ENCODE measurements around the gene DYSF.

Gene DYSF

DNA sequence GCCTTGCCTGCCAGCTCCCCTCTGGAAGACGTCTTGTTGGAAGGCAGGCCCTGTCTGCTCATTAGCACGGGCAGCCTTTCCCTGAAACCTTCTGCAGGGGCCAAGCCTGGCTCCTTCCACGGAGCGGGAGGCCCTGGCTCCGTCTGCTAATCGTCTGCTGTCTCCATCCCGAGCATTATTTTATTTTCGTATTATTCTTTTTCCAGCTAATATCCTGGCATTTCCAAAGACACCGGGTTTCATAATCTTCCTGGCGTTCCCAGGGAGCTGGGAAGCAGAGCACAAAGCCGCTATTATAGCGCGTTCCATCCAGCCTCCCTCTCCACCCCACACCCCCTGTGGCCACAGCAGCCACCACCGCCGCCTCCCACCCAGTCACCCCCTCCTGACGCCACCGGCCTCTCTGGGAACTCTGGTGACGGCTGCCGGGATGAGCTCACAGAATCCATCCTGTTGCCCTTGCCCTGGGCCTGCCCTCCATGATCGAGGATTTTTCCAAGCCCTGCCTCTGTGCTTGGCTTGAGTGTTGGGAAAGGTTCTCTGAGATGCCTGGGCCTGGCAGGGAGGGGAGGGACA is 125.5 kb downstream of the DYSF start:
- DNase-seq = no peak

DNA sequence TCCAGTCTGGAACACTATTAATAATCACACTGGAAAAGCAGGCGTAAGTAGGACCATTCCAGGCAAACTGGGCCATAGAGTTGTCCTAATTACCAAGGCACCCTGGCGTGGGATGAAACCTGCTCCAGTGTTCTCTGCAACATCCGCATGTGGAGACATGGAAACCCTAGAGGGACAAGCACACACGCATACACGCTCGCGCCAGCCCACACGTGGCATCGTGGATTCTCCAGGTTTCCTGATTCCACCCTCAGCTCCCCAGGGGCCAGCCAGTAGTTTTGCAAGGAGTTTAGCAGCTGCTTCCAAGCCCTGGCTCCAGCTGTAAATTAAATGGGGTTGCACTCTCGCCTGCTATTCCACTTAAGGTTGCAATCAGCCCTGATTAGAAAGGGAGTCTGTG is 127.7 kb downstream of the DYSF start:
- DNase-seq = no peak

DNA sequence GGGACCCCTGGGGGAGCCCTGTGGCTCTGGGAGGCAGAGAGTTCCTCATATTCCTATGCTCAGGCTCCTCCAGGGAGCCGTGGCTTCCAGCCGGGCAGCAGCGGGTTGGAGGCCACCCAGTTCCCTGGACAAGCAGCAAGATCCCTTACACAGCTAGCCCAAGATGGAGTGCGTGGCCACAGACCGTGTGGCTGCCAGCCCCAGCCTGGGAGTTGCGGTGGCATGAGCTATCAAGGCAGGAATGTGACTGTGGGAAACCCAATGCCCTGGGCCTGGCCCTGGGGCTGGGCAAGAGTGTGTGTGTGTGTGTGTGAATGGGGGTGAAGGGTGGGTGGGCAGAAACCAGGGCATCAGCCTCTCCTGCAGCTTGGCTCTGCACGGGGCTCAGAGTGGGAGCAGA is 130.5 kb downstream of the DYSF start:
- no peak for DNase-seq

DNA sequence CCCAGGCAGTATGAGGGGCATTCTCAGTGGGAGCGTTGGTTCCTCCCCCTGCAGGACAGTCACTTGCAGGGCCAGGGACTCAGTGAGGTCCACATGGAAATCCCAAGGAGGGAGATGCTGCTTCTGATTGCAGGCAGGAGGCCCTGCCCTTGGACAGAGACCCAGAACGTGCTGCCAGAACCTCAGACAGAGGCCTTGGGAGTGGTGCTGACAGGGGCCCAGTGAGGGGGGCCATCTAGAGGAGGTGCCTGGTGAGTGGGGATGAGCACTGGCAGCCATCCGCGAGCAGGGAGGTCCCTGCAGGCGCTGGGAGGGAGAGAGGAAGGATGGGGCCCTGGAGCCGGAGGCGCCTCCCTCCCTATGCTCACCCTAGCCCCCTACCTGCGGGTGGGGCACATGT is 133.1 kb downstream of the DYSF start:
- DNase-seq = no peak

DNA sequence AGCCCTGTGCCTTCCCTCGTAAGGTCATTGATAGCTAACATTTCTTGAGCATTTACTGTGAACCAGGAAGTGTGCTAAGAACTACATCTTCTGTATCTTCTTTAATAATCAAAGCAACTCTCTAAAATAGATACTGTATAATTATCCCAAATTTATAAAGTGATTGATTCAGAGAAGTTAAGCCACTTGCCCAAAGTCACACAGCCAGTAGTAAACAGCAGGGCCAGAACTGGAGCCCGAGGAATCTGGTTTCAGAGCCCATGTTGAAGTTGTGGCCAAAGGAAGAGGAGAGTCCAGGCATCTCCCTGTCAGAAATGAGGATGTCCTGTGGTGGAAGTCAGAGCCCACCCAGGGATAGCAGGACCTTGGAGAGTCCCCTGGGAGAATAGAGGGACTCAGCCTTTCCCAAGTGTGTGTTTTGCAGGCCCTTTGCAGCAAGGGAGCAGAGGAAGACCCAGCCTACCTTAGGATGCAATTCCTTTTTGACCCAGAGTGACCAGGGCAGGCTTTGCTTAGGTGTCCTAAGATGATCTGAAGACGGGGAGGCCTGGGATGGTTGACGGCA is 134.2 kb downstream of the DYSF start:
- DNase-seq = no peak

DNA sequence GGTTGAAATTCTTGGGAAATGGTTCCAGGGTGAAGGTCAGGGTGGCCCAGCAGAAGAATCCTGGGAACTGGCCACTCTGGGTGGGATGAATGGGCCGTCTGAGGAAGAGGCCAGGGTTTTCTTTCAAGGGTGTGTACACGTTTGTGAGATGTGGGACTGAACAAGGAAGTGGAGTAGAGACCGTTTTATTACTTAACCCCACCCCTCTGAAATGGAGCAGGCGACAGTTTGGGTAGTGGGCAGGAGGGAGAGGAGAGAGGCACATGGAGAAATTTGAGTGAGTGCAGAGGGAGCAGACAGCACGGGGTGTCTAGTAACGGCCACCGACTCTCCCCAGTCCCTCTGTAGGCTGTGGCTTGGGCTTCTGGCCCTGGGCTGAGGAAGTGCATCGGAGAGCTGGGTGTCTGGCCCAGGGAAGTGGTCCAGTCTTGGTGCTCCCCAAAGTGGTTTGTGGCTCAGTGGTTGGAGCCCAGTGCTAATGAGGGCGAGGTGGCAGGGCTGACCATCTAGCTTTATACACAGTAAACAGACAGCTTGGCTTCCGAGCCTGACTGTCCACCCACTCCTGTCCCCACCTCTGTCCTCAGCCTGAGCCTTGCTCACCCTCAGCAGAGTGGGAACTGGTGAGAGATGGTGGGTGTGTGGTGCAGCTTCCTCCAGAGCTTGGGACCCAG is 135.3 kb downstream of the DYSF start:
- no peak for DNase-seq

DNA sequence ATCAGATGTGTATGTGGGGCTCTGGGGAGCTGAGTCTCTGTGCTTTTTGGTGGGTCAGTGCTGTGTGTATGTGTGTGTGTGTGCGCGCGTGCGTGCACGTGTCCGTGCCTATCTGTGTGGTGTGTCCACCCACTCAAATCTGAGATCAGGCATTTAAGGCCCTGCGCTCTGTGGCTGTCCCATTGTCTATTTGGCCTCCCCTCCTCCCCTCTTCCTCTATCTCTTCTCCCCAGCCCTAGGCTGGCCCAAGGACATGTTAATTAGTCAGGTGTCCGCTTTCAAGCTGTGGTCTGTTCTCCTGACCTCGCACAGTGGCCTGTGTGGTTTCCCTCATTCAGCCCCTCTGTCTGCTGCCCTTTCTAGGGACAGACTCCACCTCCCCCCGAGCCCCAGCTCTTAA is 136.4 kb downstream of the DYSF start:
- no peak for DNase-seq

DNA sequence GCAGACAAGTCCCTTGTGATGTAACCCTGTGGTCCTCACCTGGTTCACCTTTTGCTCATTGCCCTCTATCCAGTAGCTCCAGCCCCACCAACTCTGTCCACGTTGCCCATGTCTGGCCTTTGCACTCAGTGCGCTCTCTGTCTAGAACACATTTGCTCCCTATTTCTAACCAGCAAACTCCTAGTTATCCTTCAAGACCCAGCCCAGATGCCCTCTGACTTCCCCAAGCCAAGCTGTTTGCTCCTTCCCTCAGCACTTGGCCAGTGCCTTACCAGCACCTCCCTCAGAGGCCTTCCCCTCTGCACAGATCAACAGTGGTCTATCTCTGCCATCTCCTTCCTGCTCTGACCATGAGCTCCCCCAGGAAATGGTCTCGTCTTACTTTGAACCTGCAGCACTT is 137.7 kb downstream of the DYSF start:
- no peak for DNase-seq

DNA sequence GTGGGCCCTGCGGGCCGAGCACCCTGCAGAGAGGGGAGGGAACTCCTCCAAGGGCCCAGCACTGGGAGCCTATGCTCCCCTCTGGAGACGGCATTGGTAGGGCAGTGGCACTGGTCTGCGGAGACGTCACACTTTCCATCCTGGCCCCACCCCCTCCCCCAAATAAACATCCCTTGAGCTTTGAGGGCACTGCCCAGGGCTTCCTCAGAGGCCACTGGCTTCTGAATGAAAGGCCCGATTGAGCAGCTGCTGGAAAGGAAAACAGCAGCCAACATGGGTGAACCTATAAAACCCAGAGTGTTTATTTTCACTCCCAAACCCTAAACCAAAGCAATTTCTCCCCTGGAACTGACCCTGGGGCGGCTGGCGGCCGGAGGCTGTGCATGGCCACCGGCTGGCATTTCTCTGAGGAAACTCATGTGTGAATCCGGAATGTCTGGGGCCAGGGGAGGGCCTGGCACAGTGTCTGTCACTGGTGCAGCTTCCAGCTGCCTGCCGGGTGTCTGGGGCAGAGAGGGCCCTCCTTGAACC is 138.9 kb downstream of the DYSF start:
- DNase-seq = no peak

DNA sequence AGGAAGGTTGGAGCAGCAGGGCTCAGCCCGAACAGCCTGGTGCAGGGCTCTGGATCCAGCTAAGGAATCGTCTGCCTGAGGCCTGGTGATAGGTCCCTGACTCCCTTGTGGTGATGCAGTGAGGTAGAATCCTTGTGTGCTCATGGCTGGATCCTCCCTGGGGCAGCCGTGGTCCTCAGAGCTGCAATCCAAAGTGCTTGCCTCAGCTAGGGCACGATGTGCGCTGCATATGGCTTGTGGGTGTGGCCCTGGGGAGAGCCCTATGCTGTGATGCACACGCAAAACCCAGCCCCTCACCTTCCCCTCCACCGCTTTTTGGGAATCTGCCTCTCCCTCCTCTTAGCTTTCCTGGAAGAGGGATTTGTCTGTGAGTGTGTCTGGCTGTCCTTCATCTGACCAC is 142.2 kb downstream of the DYSF start:
- DNase-seq = no peak

DNA sequence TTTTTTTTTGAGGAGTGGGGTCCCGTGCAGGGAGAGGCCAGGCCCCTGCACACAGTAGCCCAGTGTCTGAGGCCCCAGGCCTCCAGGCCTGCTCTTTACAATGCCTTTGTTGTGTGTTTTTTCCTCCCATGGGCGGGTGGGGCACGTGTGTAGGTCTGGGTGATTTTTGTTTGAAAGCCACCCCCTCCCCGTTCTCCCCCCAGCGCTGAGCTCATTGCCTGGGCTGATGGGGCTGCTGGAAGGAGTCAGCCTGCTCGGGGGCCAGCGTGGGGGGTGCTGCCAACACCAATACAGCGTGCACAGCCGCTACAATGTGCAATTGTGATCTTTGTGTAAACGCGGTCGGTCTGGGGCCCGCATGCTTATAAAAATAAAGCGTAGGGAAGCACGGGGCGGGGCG is 142.7 kb downstream of the DYSF start:
- no peak for DNase-seq

DNA sequence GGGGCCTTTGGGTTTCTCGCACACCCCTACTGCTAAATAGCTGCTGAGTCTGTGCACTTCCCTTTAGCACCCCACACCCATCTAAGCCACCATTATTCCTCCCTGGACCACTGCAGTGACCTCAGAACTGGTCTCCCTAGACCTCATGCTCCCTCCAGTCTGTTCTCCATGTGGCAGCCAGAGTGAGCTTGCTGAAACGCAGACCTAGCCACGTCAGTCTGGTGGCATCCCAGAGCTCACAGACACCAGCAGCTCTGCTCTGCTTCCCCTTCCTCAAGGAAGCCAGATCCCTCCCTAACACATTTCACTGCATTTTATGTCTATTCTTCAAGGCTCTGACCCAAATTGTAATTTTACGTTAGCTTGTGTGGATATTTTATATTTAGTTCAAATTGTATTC is 144.4 kb downstream of the DYSF start:
- DNase-seq = no peak

DNA sequence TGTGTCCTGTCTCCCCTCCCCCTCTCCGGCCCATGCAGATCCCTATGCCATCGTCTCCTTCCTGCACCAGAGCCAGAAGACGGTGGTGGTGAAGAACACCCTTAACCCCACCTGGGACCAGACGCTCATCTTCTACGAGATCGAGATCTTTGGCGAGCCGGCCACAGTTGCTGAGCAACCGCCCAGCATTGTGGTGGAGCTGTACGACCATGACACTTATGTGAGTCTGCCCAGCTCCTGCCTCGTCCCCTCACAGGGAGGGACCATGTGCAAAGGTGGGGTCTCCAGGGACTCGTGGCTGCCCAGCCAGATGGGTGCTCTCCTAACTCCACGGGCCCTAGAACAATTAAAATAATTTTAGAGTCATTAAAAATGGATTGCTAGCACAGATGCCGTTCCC is 145.2 kb downstream of the DYSF start:
- DNase-seq = no peak

DNA sequence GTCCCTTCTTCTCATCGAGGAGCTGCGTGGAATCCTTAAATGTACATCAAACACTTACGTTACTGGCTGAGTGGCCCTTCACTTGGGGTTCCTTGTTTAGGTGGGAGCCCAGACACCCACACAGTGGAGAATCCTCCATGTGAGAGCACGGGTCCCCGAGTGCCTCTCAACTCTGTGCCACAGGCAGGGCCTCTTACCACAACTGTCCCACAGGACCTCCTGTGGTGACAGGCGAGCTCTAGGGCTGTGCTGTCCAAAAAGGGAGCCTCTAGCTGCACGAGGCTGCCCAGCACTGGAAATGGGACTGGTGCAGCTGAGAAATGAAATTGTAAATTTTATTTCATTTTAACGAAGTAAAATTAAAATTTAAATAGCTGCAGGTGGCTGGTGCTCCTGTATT is 145.7 kb downstream of the DYSF start:
- no peak for DNase-seq

DNA sequence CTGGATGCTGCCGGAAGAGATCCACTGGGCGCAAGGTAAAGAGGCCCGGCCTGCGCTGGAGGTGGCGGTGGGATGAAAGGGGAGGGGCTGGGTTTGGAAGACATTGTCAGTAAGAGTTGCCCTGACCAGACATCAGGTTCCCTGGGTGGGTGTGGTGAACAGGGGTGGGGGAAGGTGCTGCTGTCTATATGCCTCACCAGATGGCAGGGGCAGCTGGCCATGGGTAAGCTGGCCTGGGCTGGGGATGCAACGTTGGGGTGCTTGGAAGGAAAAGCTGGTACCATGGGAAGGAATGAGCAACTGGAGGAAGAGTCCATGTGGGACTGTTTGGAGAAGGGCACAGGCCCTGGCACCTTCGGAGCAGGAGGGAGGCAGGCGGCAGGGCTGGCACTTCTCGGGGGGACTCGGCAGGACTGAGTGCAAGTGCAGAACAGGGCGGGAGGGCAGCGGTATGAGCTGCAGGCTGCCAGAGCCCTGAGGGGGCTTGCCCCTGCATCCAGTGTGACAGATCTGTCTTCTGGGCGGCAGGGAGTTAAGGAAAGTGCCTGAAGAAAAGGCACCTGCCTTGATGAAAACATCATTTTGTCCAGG is 146.4 kb downstream of the DYSF start:
- no peak for DNase-seq

DNA sequence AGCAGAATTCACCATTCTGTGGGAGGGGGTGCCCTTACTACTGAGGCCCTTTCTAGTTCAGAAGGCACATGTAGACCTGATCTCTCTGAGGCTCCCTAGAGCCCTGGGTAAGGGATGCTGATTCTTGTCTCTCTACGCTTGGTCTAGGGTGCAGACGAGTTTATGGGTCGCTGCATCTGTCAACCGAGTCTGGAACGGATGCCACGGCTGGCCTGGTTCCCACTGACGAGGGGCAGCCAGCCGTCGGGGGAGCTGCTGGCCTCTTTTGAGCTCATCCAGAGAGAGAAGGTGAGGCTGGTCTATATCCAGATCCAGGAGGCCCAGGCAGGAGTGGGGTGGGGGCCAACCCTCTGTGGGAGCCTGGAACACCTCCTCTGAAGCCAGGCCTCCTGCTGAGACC is 147.2 kb downstream of the DYSF start:
- no peak for DNase-seq

DNA sequence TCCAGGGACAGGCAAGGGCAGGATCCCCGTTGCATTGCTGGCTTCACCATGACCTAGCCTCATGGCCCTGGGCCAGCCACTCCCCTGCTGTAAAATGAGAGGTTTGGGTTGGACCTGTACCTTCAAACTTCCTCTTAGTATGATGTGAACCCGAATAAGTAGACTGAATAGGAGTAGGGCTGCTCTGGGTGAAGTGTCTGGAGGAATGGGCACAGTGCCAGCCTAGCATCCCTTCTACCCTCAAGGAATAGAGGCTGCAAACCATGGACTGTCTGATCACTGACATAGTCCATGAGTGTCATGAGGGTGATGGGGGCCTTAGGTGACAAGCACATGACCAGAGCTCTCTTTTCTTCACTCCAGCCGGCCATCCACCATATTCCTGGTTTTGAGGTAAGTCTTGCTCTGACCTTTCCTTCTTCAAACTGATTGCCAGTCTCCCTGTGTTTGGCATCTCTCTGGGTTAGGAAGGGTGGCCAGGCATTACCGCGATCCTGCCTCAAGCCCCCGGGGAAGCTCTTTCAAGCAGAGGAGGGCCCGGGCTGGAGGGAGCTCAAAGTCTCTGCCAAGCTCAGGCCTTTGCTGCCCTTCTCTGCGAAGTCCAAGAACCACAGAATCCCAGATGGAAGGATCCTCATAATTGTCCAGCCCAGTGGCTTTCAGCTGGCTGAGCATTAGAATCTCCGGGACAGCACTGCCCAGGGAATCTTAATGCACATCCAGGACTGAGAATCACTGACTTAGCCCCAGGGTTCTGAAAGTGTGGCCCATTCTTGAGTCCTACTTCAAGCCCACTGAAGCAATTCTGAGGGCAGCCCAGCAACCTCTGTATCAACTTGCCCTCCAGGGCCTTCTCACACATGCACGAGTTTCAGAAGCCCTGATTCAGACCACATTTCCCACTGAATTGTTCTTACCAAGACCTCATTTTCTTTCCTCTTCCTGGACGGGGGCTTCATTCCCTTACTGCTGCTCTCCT is 148.1 kb downstream of the DYSF start:
- no peak for DNase-seq

DNA sequence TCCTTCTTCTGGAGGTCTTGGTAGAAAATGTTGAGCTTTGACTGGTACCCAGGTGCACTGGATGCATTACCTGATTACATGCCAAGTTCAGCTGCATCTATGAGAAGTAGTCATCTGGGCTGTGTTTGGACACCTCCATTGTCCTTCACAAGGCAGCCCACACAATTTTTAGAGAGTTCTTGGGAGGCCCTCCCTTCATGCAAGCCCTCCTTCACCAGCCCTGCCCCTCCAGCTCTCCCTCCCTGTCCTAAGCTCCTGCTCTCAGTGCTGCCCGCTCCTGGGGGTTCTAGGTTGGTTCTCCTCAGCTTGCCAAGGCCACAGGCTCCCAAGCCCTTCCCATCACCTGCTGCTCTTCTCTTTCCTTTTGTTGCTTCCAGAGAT is 148.7 kb downstream of the DYSF start:
- no peak for DNase-seq

DNA sequence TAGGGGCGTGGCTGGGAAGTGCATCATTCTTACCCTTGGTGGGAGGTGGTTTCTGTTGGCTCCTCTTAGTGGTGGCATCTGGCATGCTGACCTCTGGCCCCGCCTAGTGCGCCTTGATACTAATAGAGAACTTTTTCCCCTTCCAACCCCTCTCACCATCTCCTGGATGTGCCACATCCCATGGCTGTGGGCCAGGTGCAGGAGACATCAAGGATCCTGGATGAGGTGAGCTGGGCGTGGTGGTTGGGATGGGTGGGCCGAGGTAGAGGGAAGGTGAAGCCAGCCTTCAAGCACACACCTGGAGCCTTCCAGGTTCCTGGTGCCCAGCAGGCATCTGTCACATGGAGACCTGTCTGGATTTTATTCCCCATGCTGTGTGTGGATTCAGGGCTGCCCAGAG is 149.2 kb downstream of the DYSF start:
- no peak for DNase-seq

DNA sequence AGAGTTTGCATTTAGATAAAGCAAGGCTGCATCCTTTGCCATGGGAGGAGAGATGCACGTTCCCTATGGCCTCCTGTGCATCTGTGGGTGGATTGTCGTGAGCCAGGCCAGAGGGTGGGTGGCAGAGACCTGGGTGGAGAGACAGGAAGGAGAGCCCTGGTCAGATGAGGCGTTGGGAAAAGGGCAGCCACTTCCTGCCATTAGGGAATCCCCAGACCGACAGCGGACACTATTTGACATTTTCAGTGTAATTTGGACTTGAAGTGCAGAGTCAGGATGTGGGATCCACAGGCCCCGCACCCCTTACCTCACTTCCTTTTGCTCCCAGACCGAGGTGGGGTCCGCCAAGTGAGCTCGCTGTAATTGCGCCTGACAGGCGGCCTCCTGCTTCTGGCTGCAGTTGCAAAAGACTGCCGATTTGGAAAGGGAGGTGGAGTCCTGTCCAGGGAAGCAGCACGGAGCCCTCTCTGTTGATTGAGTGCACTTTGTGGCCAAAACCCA is 150.0 kb downstream of the DYSF start:
- peak; percentile 25 for DNase-seq

DNA sequence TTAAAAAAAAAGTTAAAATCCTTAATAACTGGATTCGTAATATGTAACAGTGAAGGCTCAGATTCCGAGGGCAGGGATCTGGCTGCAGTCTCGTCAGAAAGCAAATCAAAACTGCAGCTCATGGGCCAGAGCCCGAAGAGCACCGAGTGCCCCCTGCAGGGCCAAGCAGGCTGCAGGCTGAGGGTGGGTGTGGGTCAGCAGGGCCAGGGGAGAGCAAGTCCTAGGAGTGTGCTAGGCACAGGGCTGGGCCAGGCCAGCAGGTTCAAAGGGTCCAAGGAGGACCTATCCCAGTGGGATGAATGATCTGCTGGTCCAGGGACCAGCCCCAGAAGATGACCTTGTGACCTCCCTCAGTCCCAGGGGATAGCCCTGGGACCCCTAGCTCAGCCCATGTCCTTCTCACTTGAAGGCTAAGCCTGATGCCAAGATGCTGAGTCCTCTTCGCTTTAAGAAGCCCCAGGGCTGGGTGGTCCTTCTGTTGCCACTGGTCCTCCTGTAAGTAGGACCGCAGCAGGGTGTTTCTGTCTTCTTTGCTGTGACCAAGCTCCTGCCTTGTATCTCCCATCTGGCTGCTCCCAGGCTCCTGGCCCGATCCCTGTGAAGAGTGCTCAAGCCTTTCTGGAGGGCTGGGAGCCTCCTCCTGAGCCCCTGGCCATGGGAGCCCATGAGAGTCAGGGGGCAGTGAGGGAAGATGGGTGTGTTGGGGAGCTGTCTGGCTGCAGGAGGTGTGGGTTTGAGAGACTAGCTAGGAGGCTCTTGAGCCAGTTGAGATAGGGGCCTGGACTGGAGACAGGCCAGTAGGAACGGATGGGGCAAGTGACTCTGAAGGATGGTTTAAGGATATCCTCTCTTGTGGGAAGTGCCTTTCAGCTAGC is 150.7 kb downstream of the DYSF start:
- no peak for DNase-seq

DNA sequence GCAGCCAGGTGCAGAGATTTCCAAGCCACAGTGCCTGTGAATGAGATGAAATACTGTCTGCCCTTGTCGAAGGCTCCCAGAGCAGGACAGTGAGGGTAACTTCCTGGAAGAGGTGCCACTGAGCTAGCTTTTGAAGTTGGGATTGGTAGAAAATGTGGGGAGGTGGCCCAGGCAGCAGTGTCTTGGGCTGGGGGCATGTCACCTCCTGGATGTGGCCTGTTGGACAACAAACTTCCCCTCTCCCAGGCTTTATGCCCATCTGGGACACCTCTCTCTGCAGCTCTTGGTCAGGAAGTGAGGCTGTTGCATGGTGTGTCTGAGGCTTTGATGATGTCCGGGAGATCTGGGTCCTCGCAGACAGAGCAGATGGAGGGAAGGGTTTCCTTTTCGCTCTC is 151.4 kb downstream of the DYSF start:
- DNase-seq = no peak

All from NK-92 treated with Interleukin-12 subunit alpha and Interleukin-12 subunit beta, amount 100 ng/mL, for 24 hours (cell line).